Fibroblast of lung (primary cell): ENCODE results near the gene PGAM5.

Experiments
- CTCF ChIP-seq, 2 donors: IDR thresholded peaks in 1 of 2; conservative IDR thresholded peaks in 1 of 2; 1 replicate in 1 of 2; 2 replicates in 1 of 2; pipeline ENCODE4 v1.5.1; 2011 to 2012; ENCODE audit warnings: low read length in 2 of 2, control low read depth in 1 of 2, inconsistent platforms in 1 of 2, low read depth in 1 of 2, mild to moderate bottlenecking in 1 of 2
- EZH2 ChIP-seq: IDR thresholded peaks from 2 replicates; pipeline ENCODE4 v1.5.1; 2012; ENCODE audit warnings: low read length, control low read depth, mild to moderate bottlenecking; ENCODE audit errors: missing control alignments

GRCh38 chr12:132719954-132720324, 9.3 kb downstream of the PGAM5 start:
- TF ChIP-seq CTCF (conservative IDR thresholded peaks at IDR 0.05 in 1 of 2, IDR thresholded peaks at IDR 0.05 in 1 of 2; ENCODE audit: low read depth in 1 of 2, low read length in 2 of 2) (no peak), EZH2 (no peak)
